ENCODE results near the gene ATAD2B.

The ATAD2B gene

DNA sequence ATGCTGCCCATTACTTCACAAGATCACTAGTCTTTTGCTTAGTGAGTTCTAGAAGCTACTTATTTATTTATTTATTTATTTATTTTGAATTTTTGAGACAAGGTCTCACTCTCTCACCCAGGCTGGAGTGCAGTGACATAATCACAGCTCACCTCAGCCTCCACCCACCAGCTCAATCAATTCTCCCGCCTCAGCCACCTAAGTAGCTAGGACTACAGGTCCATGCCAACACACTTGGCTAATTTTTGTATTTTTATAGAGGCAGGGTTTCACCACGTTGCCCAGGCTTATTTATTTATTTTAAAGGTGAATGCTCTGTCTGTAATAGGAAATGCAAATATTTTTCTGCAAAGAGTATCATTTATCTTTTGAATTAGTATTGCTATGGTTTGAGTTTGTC lies 67.7 kb downstream of the ATAD2B start:
- 100% methylated on average over 1 of the region's 2 CpGs for WGBS (ENCODE audit: insufficient coverage)
- H3K9me3 ChIP-seq (ENCODE audit: control extremely low read depth in 1 of 5, control insufficient read depth in 4 of 5, insufficient read depth in 2 of 5, low read depth in 1 of 5, low read length in 4 of 5), result no peaks in the 10 kb centered on the region
- peaks cover 1 to 40% (median 21%) of the 10 kb centered on the region in 4 experiments for H3K36me3 ChIP-seq (ENCODE audit: control insufficient read depth in 4 of 4, insufficient read depth in 4 of 4, low read length in 3 of 4)
- ChIA-PET POLR2A (no interaction called here), CTCF (interaction anchor here (0.7 to 1.1 kb wide), 2 partner anchors 15 to 36 kb away, joined by 3 read pairs; no protein-coding TSS in a partner anchor)
- H3K4me1 ChIP-seq (ENCODE audit: control extremely low read depth in 1 of 4, control insufficient read depth in 4 of 4, insufficient read depth in 4 of 4, low read length in 3 of 4), result peaks cover 0 to 4% (median 0%) of the 10 kb centered on the region in 4 experiments
- no peak overlapping the region for H3K27ac ChIP-seq (ENCODE audit: insufficient read depth in 1 of 2, low read depth in 1 of 2, low read length in 2 of 2, poor library complexity in 1 of 2, severe bottlenecking in 2 of 2)
- no peaks in the 10 kb centered on the region for H3K27me3 ChIP-seq (replicated peaks in 2 of 5; ENCODE audit: control insufficient read depth in 4 of 5, insufficient read depth in 5 of 5, low read length in 4 of 5)
- DNase-seq, result no peak
- no peak overlapping the region for H3K4me3 ChIP-seq (ENCODE audit: control insufficient read depth in 1 of 7, extremely low read depth in 1 of 7, insufficient read depth in 4 of 7, low read depth in 2 of 7, low read length in 6 of 7)

DNA sequence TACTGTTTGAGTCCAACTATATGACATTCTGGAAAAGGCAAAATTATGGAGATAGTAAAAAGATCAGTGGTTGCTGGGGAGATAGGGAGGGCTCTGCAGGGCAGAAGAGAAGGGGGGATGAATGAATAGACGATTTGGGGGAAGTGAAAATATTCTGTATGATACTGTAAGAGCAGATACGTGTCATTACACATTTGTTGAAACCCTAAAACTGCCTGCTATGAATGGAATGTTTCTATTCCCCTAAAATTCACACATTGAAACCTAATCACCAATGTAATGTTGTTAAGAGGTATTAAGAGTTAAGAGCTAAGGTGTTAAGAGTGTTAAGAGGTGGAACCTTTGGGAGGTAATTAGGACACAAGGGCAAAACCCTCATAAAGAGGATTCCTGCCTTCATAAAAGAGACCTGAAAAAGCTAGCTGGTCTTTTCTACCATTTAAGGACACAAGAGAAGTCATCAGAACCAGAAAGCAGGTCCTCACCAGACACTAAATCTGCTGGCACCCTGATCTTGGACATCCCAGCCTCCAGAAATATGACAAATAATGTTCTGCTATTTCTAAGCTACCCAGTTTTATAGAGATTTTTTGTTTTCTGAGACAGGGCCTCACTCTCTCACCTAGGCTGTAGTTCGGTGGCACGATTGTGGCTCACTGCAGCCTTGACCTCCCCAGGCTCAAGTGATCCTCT lies 76.2 kb downstream of the ATAD2B start:
- CTCF ChIA-PET, result interaction anchor here (0.9 to 1.5 kb wide), 3 partner anchors 16 to 19 kb away, joined by 3 to 5 read pairs (median 4); no protein-coding TSS in a partner anchor
- DNase-seq, result no peak
- no peak overlapping the region for H3K27ac ChIP-seq (ENCODE audit: insufficient read depth in 1 of 2, low read depth in 1 of 2, low read length in 2 of 2, poor library complexity in 1 of 2, severe bottlenecking in 2 of 2)
- WGBS (ENCODE audit: insufficient coverage), result 100% methylated on average over 2 of the region's 4 CpGs
- peaks cover 5 to 13% (median 6%) of the 10 kb centered on the region in 4 experiments for H3K36me3 ChIP-seq (ENCODE audit: control insufficient read depth in 4 of 4, insufficient read depth in 4 of 4, low read length in 3 of 4)
- no peaks in the 10 kb centered on the region for H3K9me3 ChIP-seq (ENCODE audit: control extremely low read depth in 1 of 5, control insufficient read depth in 4 of 5, insufficient read depth in 2 of 5, low read depth in 1 of 5, low read length in 4 of 5)
- H3K4me1 ChIP-seq (ENCODE audit: control extremely low read depth in 1 of 4, control insufficient read depth in 4 of 4, insufficient read depth in 4 of 4, low read length in 3 of 4), result no peaks in the 10 kb centered on the region
- H3K4me3 ChIP-seq (ENCODE audit: control insufficient read depth in 1 of 7, extremely low read depth in 1 of 7, insufficient read depth in 4 of 7, low read depth in 2 of 7, low read length in 6 of 7), result no peak overlapping the region
- H3K27me3 ChIP-seq (replicated peaks in 2 of 5; ENCODE audit: control insufficient read depth in 4 of 5, insufficient read depth in 5 of 5, low read length in 4 of 5), result no peaks in the 10 kb centered on the region
- POLR2A ChIA-PET, result no interaction called here

- no peaks in the 10 kb centered on the region for H3K27me3 ChIP-seq (replicated peaks in 2 of 5; ENCODE audit: control insufficient read depth in 4 of 5, insufficient read depth in 5 of 5, low read length in 4 of 5)
- peaks cover 3 to 28% (median 8%) of the 10 kb centered on the region in 4 experiments for H3K36me3 ChIP-seq (ENCODE audit: control insufficient read depth in 4 of 4, insufficient read depth in 4 of 4, low read length in 3 of 4)
- no peaks in the 10 kb centered on the region for H3K4me1 ChIP-seq (ENCODE audit: control extremely low read depth in 1 of 4, control insufficient read depth in 4 of 4, insufficient read depth in 4 of 4, low read length in 3 of 4)
- no peak overlapping the region for H3K27ac ChIP-seq (ENCODE audit: insufficient read depth in 1 of 2, low read depth in 1 of 2, low read length in 2 of 2, poor library complexity in 1 of 2, severe bottlenecking in 2 of 2)
- H3K9me3 ChIP-seq (ENCODE audit: control extremely low read depth in 1 of 5, control insufficient read depth in 4 of 5, insufficient read depth in 2 of 5, low read depth in 1 of 5, low read length in 4 of 5), result peaks cover 0 to 4% (median 0%) of the 10 kb centered on the region in 5 experiments
- no peak overlapping the region for H3K4me3 ChIP-seq (ENCODE audit: control insufficient read depth in 1 of 7, extremely low read depth in 1 of 7, insufficient read depth in 4 of 7, low read depth in 2 of 7, low read length in 6 of 7)
- no peak for DNase-seq
- ChIA-PET POLR2A (no interaction called here), CTCF (interaction anchor here (1.0 kb wide), 1 partner anchor 14 kb away, joined by 3 read pairs; no protein-coding TSS in a partner anchor)
- WGBS (ENCODE audit: insufficient coverage), result 100% methylated on average over 1 of the region's 4 CpGs
These were observed 82.0 kb downstream of the ATAD2B start for GRCh38 chr2:23844905-23845304.

- ChIA-PET POLR2A (no interaction called here), CTCF (interaction anchor here (1.3 kb wide), 1 partner anchor 10 kb away, joined by 3 read pairs; no protein-coding TSS in a partner anchor)
- no peaks in the 10 kb centered on the region for H3K27me3 ChIP-seq (replicated peaks in 2 of 5; ENCODE audit: control insufficient read depth in 4 of 5, insufficient read depth in 5 of 5, low read length in 4 of 5)
- DNase-seq, result no peak
- H3K9me3 ChIP-seq (ENCODE audit: control extremely low read depth in 1 of 5, control insufficient read depth in 4 of 5, insufficient read depth in 2 of 5, low read depth in 1 of 5, low read length in 4 of 5), result peaks cover 0 to 4% (median 0%) of the 10 kb centered on the region in 5 experiments
- H3K36me3 ChIP-seq (ENCODE audit: control insufficient read depth in 4 of 4, insufficient read depth in 4 of 4, low read length in 3 of 4), result peaks cover 3 to 29% (median 8%) of the 10 kb centered on the region in 4 experiments
- WGBS (ENCODE audit: insufficient coverage), result 97% methylated on average over 6 of the region's 7 CpGs
- no peak overlapping the region for H3K27ac ChIP-seq (ENCODE audit: insufficient read depth in 1 of 2, low read depth in 1 of 2, low read length in 2 of 2, poor library complexity in 1 of 2, severe bottlenecking in 2 of 2)
- no peaks in the 10 kb centered on the region for H3K4me1 ChIP-seq (ENCODE audit: control extremely low read depth in 1 of 4, control insufficient read depth in 4 of 4, insufficient read depth in 4 of 4, low read length in 3 of 4)
- no peak overlapping the region for H3K4me3 ChIP-seq (ENCODE audit: control insufficient read depth in 1 of 7, extremely low read depth in 1 of 7, insufficient read depth in 4 of 7, low read depth in 2 of 7, low read length in 6 of 7)
These were observed 83.6 kb downstream of the ATAD2B start for GRCh38 chr2:23843051-23843976.

DNA sequence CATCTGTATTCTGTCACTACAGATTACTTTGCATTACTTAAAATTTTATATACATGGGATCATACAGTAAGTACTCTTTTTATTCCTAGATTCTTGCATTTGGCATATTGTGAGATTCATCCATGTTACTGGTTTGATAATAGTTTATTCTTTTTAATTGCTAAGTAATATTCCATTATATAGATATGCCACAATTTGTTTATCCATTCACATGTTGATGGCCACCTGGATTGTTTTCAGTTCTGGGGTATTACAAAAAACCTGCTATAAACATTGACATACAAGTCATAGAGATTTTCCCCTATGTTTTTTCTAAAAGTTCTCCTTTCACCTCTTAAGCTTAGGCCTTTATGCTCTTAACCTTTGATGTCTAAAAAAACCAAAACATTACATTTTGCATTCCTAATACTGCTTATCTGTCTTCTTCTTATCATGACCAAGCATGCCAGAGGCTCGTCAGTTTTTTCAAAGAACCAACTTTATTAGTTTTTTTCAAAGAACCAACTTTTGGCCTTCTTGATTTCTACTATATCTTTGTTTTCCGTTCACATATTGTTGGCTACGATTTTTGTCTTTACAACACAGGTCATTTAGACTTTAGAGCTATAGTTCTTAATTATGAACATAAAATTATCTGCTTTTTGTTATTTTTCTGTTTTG lies 86.9 kb downstream of the ATAD2B start:
- Histone ChIP-seq H3K27ac (ENCODE audit: insufficient read depth in 1 of 2, low read depth in 1 of 2, low read length in 2 of 2, poor library complexity in 1 of 2, severe bottlenecking in 2 of 2) (no peak overlapping the region), H3K4me1 (ENCODE audit: control extremely low read depth in 1 of 4, control insufficient read depth in 4 of 4, insufficient read depth in 4 of 4, low read length in 3 of 4) (no peaks in the 10 kb centered on the region), H3K36me3 (ENCODE audit: control insufficient read depth in 4 of 4, insufficient read depth in 4 of 4, low read length in 3 of 4) (peaks cover 3 to 39% (median 13%) of the 10 kb centered on the region in 4 experiments), H3K9me3 (ENCODE audit: control extremely low read depth in 1 of 5, control insufficient read depth in 4 of 5, insufficient read depth in 2 of 5, low read depth in 1 of 5, low read length in 4 of 5) (peaks cover 0 to 9% (median 4%) of the 10 kb centered on the region in 5 experiments), H3K27me3 (replicated peaks in 2 of 5; ENCODE audit: control insufficient read depth in 4 of 5, insufficient read depth in 5 of 5, low read length in 4 of 5) (no peaks in the 10 kb centered on the region), H3K4me3 (ENCODE audit: control insufficient read depth in 1 of 7, extremely low read depth in 1 of 7, insufficient read depth in 4 of 7, low read depth in 2 of 7, low read length in 6 of 7) (no peak overlapping the region)
- DNase-seq, result no peak
- ChIA-PET CTCF (no interaction called here), POLR2A (no interaction called here)
- 82% methylated on average over 1 of the region's 3 CpGs for WGBS (ENCODE audit: insufficient coverage)

- ChIA-PET CTCF (no interaction called here), POLR2A (no interaction called here)
- no peak for DNase-seq
- Histone ChIP-seq H3K27ac (ENCODE audit: insufficient read depth in 1 of 2, low read depth in 1 of 2, low read length in 2 of 2, poor library complexity in 1 of 2, severe bottlenecking in 2 of 2) (no peak overlapping the region), H3K4me3 (ENCODE audit: control insufficient read depth in 1 of 7, extremely low read depth in 1 of 7, insufficient read depth in 4 of 7, low read depth in 2 of 7, low read length in 6 of 7) (no peak overlapping the region), H3K9me3 (ENCODE audit: control extremely low read depth in 1 of 5, control insufficient read depth in 4 of 5, insufficient read depth in 2 of 5, low read depth in 1 of 5, low read length in 4 of 5) (peaks cover 0 to 9% (median 4%) of the 10 kb centered on the region in 5 experiments), H3K4me1 (ENCODE audit: control extremely low read depth in 1 of 4, control insufficient read depth in 4 of 4, insufficient read depth in 4 of 4, low read length in 3 of 4) (no peaks in the 10 kb centered on the region), H3K36me3 (ENCODE audit: control insufficient read depth in 4 of 4, insufficient read depth in 4 of 4, low read length in 3 of 4) (peaks cover 3 to 28% (median 12%) of the 10 kb centered on the region in 4 experiments), H3K27me3 (replicated peaks in 2 of 5; ENCODE audit: control insufficient read depth in 4 of 5, insufficient read depth in 5 of 5, low read length in 4 of 5) (no peaks in the 10 kb centered on the region)
- WGBS (ENCODE audit: insufficient coverage), result no CpG with 5 or more reads among the region's 1 CpG
These were observed 87.9 kb downstream of the ATAD2B start for GRCh38 chr2:23838996-23839395.
